ENCODE data around the gene FOXL1.

FOXL1 gene

DNA sequence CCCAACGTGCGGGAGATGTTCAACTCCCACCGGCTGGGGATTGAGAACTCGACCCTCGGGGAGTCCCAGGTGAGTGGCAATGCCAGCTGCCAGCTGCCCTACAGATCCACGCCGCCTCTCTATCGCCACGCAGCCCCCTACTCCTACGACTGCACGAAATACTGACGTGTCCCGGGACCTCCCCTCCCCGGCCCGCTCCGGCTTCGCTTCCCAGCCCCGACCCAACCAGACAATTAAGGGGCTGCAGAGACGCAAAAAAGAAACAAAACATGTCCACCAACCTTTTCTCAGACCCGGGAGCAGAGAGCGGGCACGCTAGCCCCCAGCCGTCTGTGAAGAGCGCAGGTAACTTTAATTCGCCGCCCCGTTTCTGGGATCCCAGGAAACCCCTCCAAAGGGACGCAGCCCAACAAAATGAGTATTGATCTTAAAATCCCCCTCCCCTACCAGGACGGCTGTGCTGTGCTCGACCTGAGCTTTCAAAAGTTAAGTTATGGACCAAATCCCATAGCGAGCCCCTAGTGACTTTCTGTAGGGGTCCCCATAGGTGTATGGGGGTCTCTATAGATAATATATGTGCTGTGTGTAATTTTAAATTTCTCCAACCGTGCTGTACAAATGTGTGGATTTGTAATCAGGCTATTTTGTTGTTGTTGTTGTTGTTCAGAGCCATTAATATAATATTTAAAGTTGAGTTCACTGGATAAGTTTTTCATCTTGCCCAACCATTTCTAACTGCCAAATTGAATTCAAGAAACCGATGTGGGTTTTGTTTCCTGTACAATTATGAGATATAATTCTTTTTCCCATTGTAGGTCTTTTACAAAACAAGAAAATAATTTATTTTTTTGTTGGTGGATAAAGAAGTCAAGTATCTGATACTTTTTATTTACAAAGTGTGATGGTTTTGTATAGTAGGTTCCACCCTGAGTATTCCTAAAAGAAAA, 9.4 kb upstream of the FOXL1 start:
- no peak for DNase-seq

DNA sequence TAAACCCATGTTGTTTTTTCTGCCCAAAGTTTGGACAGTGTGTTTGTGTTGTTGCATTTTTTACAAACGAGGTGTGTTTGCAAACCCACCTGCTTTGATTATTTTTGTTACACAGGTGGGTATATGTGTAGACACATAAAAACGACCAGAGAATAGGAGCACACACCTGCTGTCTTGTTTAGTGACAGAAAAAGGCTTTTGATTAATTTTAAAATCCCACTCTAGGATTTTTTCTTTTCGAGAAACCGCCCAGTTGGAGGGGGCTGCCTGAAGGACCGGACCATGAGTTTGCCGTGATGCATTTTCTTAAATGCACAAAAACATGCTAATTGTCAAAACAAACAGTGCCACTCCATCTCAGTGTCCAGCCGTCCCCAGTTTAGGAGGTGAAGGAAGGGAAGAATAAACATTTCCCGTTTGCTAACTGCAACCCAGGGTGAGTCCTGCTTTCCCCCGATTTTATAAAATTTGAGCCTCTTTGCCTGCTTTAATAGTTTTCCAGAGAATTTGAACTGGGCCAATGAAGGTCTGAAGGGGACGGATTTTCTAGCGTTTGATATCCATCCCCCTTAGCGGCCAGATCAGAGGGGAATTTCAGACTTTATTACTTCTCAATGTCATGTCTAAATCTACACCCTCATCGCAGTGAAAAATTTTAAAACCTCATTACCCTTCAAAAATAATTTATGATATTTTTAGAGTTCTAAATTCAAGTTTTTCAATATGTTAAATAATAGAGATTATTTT, 8.5 kb upstream of the FOXL1 start:
- DNase-seq: no peak

DNA sequence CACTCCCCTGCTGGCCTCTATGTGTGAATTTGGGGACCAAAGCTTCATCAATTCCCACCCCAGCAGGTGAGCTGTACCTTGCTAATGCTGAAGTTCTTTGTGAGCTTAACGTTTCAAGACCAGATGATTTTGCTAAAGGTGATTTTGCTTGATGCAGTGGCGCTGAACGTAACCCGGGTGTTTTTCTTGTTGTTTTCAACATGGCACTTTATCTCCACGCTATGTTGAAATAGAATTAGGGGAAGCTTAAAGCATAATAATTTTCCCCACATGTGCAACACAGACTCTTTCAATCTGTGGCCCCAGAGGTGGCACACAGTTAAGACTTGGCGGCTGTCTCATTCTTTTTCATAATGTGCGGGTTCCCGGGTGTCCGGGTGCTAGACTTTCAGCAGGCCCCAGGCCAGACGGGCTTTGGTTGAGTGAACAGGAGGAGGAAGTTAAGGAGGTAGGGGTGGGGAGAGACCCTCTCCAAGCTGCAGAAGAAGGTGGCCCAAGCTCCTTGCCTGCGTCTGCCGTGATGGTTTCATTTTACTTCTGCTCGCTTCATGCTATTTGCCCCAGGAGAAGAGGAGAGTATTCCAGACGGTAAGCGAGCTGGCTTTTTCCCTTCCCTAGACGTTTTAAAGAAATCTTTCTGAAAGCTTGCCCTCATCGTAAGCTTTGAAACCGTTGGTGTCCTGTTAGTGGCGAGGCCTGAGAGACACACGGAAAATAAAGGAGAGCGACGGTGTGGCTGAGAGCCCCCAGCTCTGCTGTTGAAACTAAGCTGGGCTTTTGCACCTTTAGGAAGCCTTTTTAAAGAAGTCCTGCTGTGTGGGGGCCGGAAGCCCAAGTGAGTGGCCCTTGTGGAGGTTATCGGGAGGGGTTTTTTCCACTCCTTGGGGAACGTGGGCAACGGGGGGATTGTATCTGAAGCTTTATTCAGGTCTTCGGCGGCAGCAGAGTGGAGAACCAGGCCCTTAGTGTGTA, 7.5 kb upstream of the FOXL1 start:
- no peak for DNase-seq

DNA sequence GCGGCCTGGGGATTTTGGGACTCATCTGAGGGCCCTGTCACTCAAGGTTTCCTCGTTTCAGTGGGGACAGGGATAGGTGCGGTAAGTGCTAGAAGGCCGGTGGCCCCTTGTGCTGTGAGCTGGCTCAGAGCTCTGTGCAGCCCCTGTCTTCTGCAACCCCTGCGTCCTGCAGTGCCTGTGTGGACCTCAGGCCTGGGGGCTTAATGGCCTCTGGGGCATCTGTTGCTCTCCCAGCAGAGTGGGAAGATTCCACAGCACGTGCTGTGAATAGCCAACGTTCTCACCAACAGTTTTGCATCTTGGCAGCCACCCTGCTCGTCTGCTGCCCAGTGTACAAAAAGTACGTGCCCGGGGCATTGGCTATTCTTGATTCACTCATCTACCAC, 6.8 kb upstream of the FOXL1 start:
- no peak for DNase-seq

DNA sequence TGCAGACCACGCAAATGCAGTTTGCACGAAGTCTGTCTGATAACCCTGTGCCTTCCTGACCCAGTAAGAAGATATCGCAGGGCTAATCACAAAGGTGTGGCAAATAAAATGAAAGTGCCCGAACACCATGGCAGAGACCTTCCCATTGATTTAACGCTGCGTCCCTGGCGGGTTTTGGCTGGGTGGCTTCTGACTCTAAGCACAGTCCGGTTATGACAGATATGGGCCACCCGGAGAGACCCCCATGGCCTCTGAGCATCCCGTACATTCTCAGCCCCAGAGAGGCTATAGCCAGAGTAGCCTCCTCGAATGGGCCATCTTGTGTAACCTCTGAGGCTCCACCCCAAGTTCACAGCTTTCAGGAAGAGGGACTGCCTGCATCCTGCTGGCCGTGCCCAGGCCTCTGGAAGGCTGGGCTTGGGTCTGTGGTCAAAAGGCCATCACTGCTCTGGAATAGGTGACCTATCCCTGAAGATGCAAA, 6.3 kb upstream of the FOXL1 start:
- DNase-seq: no peak

DNA sequence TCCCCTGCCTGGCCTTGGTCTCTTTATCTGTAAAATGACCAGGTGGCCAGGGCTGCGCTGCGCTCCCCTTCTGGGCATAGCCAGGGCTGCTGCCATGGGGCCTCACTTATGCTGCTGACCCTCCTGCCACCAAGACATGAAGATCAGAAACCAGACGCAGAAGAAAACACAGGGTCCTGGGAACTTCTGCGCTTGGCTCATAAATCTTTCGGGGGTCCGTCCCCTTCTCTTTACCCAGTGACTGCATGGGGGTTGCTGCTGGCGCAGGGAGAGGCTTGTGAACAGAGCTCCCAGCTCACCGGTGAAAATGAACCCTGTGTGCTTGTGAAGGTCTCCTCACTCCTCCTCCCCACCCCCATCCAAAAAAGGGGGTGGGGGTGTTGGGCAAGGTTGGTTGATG, 5.7 kb upstream of the FOXL1 start:
- DNase-seq: no peak

DNA sequence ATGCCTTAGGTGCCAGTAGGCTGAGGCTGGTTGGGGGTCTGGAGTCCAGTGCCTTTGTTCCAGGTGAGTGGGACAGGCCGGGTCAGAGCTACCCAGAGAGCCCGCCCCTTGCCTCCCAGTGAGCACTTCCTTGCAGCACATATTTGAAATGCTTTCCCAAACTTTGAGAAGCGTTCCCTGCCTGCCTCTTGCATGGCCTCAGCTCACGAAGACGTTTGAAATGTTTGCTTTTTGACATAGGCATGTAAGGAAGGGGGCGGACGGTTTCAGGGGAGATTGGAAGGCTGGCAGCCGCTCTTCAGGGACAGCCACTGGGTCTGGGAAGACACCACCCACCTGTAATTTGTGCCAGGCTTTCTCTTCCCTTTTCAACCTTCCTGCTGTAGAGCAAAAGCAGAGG, 5.1 kb upstream of the FOXL1 start:
- no peak for DNase-seq

DNA sequence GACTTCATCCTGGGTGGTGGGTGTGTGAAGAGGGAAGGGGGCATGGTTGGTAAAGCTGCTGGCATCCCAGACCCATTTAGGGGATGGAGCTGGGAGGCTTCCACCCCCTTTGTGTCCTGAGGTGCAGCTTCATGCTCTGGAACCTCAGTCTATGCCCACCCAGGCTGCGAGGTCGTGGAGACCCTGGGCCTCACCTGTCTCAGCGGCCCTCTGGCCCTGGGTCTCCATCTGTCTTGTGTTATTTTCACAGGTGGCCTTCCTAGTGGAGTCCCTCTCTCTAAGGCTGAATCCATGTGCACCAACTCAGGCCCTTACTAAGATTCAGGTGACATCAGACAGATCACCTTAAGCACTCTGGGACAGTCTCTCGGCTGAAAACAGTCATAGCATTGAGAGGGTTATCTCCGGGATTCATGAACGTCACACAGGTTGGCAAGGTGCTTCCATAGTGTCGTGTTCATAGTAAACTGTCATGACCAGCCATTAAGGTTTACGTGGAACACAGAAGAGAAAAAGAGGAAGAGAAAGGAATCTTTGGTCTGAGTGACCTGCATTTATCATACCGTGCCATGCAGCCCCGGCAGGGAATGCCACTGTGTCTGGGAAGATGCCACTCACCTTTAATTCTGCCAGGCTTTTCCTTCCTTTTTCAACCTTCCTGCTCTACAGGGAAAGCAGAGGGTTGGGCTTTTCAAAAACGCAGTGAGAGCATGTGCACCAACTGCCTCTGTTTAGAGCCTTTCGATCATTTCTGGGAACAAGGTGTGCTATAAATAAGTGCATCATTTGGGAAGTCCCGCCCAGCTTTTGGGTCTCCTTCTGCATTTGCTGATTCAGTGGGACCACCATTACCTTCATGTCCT, 4.5 kb upstream of the FOXL1 start:
- DNase-seq: no peak

DNA sequence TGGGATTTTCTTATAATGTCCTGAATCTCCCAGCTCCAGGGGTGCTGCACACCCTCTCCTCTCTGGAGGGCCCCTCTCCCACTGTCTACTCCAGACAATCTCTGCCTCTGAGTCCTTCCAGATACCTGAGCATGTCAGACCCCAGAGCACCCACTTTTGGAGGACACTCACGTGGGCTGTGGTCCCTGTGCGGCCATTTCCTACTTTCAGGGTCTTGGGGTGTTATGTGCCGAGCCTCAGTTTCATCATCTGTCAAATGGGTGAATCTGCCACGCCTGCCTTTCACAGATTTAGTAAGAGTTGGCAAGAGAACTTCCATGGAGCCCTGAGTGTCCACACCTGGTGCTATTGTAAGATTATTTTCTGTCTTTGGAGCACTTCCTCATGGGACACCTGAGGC, 3.7 kb upstream of the FOXL1 start:
- DNase-seq: no peak

DNA sequence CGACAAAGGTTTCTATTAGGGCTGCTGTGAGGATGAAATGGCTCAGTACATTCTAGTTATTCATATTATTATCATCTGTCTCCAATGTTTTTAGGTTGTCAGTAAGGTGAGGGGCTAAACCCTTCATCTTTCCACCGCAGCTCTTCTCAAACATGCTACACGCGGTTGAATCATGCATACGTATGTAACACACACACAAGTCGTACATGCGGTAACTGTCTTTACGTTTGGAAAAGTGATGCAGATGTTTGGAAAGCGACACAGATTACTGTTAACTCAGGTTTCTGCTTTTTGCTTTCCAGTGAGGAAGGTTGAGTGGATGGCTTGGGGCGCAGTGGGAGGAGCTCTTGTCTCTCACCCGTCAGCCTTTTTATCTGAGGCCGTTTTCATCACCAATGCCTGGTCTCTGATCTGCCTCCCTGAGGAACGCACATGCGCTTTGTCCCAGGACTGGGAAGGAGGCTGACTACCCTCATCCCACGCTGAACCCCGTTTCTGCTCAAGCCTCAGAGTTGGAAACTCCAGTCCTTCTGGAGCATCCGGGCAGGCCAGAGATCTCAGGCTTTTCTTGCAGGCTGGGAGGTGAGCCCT, 3.2 kb upstream of the FOXL1 start:
- no peak for DNase-seq

DNA sequence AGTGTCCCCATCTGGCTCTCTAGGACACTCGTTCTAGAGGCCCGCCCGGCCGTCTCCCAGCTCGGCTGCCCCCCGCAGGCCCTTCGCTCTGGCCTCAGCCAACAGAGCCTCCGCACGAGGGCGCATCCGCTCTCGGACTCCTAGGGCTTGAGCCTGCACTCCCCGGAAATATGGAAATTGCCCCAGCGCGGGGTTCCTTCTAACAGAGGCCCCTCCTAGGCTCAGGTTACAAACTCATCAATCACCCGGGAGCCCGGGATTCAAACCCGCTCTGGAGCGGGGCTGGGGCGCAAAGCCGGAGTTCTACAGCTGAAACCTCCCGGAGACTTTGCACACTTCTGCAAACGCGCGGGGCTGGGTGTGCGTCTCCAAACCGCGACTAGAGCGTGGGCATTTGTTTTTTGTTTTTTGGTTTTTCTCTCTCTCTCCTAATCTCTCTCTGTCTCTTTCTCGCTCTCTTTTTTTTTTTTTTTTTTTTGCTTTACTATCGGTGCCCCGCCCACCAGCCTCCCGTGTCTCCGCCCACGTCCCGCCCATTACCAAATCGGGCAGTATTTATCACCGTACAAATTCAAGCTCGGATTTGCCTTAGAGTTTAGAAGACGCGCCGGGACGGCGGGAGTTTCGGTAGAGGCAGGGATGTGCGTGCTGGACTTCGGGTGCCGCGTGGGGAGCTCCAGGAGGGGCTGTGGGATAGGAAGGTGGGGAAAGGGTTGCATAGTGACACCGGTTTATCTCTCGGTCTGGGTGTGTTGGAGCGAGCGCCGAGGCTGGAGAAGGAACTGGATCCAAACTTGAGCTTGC, 2.4 kb upstream of the FOXL1 start:
- DNase-seq: peak in 1 of 2 experiments; percentile 68

DNA sequence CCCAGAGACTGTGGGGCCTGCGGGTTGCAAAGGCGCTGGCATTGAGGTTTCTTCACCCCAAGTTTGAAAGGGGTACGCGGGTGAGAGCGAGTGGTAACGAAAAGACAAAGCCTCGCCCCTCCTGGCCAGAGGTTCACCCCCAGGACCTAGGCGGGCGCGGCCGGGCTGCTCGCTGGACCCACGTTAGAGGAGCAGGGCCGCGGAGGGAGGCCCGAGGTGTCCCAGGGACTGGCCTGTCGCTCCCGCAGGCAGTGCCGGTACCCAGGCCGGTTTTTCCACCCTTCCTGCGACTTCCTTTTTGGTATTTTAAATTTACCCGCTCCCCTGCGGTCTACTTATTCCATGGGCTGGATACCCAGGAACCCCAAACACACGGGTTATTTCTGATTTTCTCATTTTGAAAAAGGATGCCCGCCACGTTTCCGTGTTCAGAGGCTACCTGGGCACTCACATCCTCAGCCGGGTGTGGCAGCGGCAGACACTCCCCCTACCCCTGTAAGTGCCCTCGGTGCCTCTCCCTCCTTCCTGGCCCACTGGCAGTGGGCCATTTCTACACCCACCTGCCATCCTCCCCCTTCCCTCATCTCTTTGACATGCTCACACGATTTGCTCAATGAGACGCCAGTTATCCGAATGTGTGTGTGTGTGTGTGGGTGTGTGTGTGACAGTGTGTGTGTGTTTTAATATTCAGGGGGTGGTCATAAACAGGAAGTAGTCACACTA, 1.6 kb upstream of the FOXL1 start:
- DNase-seq: no peak

DNA sequence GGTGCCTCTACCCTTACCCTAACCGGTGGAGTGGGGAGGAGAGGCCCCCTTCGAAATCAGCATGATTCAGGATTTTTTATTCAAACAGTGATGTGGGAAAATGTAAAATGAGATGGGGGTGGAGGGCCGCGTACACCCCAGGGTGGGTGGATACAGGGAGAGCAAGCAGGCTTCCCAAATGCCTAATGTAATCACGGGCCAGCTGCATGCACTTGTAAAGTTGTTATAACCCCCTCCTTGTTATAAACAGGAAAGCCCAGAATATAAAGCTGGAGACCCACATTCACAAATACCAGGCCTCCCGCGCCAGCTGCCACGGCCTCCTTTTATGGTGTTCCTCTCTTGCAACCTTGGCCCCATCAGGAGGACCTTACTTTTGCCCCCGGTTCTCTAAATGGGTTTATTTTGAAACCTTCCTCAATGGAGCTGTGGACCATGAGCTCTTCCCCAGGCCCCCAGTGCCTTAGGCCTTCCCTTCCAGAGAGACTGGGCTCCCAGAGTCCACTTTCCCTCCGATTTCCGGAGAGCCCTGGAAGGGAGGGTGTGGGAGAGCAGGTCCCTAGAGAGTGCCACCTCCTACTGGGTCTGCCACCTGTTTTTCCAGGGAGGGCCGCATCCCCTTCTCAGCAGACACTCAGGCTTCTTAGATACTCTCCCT, 906 bp upstream of the FOXL1 start:
- DNase-seq: no peak

DNA sequence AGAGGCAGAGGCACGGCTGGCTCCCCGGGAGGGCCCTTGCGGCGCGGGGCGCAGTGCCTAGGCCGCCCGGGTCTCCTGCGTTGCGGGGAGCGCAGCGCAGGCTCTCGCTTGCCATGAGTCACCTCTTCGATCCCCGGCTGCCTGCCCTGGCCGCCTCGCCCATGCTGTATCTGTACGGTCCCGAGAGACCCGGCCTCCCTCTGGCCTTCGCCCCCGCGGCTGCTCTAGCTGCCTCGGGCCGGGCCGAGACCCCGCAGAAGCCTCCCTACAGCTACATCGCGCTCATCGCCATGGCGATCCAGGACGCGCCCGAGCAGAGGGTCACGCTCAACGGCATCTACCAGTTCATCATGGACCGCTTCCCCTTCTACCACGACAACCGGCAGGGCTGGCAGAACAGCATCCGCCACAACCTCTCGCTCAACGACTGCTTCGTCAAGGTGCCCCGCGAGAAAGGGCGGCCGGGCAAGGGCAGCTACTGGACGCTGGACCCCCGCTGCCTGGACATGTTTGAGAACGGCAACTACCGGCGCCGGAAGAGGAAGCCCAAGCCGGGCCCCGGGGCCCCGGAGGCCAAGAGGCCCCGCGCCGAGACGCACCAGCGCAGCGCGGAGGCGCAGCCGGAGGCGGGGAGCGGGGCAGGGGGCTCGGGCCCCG, 390 bp downstream of the FOXL1 start:
- DNase-seq: no peak

DNA sequence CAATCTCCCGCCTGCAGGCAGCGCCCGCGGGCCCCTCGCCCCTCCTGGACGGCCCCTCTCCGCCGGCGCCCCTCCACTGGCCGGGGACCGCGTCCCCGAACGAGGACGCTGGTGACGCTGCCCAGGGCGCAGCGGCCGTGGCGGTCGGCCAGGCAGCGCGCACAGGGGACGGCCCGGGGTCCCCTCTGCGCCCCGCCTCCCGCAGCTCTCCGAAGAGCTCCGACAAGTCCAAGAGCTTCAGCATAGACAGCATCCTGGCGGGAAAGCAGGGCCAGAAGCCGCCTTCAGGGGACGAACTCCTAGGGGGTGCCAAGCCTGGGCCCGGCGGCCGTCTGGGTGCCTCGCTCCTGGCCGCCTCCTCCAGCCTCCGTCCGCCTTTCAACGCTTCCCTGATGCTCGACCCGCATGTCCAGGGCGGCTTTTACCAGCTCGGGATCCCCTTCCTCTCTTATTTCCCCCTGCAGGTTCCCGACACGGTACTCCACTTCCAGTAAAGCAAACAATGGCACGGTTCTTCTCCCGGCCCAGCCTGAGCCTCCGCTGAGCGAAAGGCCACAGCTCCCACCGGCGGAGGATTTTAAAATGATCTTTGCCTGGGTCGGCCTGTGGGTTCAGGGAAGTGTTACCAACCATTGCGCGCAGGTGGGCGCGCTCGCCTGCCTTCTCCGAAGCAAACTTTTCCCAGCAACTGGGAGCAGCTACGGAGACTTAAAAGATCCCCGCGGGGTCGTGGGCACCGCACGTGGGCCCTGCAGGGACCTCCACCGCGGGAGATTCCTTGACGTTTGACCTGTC, 1.1 kb downstream of the FOXL1 start:
- no peak for DNase-seq

DNA sequence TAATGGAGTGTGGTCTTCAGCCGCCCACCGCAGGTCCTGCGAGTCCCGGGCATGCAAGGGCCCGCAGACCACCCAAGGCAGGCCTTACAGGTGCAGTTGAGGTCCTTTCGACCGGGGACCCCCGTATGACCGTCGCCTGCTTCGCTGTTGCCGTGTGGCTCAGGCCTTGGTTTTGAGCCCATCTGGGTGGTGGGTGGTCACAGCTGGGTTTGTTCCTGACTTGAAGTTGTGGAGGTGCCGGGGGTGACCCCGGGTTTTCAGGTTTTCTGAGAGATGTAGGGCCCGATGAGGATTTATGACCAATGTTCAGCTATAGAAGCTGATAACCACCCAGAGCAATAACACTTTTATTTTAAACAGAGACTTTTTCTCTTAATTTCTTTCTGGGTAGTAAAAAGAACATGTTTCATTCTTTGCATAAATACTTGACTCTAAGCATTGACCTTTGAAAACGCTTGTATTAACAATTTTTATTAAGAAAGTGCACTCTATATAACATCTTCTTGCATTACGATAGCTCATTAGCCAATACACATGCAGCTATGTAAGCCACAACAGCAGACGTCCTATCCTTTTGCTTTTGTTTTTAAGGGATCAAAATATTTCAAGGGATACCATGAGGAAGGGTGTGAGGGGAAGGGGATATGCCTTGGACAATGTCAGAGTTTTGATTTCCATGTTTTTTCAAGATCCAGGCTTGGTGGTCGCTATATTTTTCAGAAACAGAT, 1.9 kb downstream of the FOXL1 start:
- no peak for DNase-seq

DNA sequence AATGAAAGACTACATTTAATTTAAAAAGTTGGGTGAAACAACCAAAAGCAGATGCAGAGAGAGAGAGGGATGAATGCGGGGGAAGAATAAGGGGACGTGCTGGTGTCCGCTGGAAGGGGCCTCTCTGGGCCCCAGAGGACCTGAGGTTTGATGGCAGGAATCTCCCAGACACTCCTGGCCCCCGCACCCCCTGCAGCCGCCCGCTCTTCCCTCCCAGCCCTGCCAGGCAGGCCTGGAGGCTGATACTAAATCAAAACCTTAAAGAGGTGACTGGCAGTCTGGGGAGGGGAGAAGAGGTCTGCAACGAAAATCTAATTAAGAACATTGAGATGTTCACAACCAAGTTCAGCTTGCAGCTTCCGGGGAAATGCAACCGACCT, 2.4 kb downstream of the FOXL1 start:
- no peak for DNase-seq
